DND-41 (cell line): ENCODE data around the gene RNF149.
"Not testable (repeated sequence)": the region's sequence is repeated elsewhere in the genome, so short reads cannot be mapped to it uniquely, and the experiment has no call there.

Source experiments
- EZH2 ChIP-seq: IDR thresholded peaks from 3 replicates; pipeline ENCODE4 v1.6.1; 2012; ENCODE audit warnings: borderline replicate concordance, low read depth, mild to moderate bottlenecking, moderate library complexity, low read length, inconsistent platforms; ENCODE audit not compliant: severe bottlenecking
- TF ChIP-seq, protein P1 (sequence below): IDR thresholded peaks from 2 replicates; pipeline ENCODE4 v1.5.1; 2012; ENCODE audit warnings: borderline replicate concordance, low read length, moderate library complexity, mild to moderate bottlenecking; ENCODE audit not compliant: poor library complexity, severe bottlenecking; ENCODE audit errors: extremely low read depth

DNA sequence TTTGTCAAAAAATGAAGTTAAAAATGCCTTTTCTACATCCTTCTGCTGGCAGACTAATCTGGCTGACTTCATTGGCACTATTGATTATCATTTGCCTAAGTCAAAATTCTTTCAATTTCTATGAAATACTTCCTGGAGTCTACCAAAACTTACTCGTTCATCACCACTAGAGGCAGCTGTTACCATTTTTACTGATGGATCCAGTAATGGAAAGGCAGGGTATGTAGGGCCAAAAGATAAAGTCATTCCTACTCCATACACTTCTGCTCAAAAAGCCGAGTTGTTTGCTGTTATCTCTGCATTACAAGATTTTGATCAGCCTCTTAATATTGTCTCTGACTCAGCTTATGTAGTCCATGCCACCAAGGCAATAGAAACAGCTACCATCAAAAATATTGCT, 67.8 kb downstream of the RNF149 start:
- TF ChIP-seq, protein P1, sequence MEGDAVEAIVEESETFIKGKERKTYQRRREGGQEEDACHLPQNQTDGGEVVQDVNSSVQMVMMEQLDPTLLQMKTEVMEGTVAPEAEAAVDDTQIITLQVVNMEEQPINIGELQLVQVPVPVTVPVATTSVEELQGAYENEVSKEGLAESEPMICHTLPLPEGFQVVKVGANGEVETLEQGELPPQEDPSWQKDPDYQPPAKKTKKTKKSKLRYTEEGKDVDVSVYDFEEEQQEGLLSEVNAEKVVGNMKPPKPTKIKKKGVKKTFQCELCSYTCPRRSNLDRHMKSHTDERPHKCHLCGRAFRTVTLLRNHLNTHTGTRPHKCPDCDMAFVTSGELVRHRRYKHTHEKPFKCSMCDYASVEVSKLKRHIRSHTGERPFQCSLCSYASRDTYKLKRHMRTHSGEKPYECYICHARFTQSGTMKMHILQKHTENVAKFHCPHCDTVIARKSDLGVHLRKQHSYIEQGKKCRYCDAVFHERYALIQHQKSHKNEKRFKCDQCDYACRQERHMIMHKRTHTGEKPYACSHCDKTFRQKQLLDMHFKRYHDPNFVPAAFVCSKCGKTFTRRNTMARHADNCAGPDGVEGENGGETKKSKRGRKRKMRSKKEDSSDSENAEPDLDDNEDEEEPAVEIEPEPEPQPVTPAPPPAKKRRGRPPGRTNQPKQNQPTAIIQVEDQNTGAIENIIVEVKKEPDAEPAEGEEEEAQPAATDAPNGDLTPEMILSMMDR: peak; percentile 55
- not testable (repeated sequence) for TF ChIP-seq EZH2
